Fibroblast of mammary gland (primary cell): ENCODE measurements around the gene PLCH2.

Experiments
- DNase-seq: peaks from one replicate; pipeline ENCODE4 v3.0.0-alpha.2; 2010; ENCODE audit warnings: low read depth
- H3K4me3 ChIP-seq: 2 replicates; pipeline ENCODE4 v1.5.1; 2011; ENCODE audit warnings: low read depth, mild to moderate bottlenecking, low read length, moderate library complexity; ENCODE audit not compliant: control insufficient read depth
- CTCF ChIP-seq: conservative IDR thresholded peaks from 2 replicates; pipeline ENCODE4 v1.5.1; 2011; ENCODE audit warnings: low read depth, low read length, inconsistent platforms; ENCODE audit not compliant: control insufficient read depth, insufficient read depth

PLCH2 gene

DNA sequence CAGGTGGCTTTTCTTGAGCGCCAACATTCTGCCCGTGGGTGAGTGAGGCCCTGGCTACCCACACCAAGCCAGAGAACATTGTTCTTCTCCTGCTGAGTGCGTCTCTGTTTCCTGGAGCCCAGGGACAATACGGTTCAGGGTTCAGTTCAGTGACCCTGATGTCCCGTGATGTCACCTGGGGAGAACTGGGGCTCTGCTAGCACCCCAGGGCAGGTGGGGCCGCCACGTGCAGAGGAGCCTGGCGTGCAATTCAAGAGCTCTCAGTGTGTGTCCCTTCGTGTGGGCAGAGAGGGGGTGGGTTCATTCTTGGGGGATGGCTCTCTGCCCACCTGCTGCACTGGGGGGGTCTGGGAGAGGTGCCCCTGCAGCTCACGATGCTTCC lies 45.5 kb upstream of the PLCH2 start:
- DNase-seq: no peak
- TF ChIP-seq CTCF: no peak
- no peak overlapping the region for H3K4me3 ChIP-seq

GRCh38 chr1:2431103-2431502 lies 45.0 kb upstream of the PLCH2 start:
- H3K4me3 ChIP-seq: no peak overlapping the region
- no peak for TF ChIP-seq CTCF
- no peak for DNase-seq

GRCh38 chr1:2431518-2431917 lies 44.6 kb upstream of the PLCH2 start:
- DNase-seq: no peak
- TF ChIP-seq CTCF: no peak
- no peak overlapping the region for H3K4me3 ChIP-seq

DNA sequence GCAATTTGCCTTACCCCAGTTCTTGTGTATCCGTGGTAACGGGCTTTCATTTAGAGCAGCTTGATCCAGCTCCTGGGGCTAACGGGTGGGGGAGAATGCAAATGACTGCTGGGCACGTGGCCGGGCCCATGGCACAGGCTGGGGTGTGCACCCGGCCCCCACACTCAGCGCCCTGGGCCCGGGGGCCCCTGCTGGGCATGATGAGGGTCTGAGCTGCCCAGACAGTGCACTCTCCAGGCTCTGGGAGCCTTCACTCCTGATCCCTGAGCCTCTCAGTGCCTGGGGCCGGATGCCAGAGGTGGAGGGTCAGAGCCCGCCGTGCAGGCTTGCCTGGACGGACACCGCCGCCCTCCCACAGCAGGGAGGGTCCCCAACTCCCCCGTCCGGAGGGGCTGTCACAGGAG lies 43.6 kb upstream of the PLCH2 start:
- TF ChIP-seq CTCF: no peak
- H3K4me3 ChIP-seq: no peak overlapping the region
- DNase-seq: no peak

- no peak overlapping the region for H3K4me3 ChIP-seq
- no peak for TF ChIP-seq CTCF
- DNase-seq: no peak
Measured at GRCh38 chr1:2433196-2433595, 42.9 kb upstream of the PLCH2 start.

DNA sequence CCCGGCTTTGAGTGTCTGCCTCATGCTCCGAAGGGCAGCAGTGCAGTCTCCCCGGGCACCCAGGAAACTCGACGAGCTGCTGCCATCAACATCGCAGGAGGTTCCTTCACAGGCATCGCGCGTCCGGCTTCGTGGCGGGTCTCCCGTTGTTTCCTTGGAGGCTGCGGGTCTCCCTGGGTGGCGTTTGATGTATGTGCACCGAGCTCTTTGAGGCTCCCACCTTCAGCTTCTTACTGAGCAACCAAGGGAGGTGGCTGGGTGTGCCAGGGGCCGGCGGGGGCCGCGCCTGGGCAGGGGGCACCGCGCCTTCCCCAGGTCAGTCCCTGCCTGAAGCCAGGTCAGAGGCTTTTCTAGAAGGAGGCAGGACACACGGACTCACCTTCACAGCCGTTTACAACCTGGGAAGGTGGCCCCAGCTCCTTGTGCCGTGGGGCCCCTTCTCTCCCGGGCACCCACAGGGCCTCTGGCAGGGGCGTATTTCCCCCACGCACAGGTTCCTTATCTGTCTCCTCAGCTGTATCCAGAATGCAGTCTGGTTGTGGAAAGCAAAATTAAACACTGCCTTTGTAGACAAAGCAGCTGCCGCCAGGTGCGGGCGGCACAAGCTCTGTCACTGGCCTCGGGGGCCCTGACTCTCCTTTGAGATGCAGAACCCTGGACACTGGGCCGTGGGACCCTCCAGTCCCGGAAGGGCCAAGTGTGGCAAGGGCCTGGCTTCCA lies 42.0 kb upstream of the PLCH2 start:
- H3K4me3 ChIP-seq: no peak overlapping the region
- no peak for TF ChIP-seq CTCF
- DNase-seq: no peak

DNA sequence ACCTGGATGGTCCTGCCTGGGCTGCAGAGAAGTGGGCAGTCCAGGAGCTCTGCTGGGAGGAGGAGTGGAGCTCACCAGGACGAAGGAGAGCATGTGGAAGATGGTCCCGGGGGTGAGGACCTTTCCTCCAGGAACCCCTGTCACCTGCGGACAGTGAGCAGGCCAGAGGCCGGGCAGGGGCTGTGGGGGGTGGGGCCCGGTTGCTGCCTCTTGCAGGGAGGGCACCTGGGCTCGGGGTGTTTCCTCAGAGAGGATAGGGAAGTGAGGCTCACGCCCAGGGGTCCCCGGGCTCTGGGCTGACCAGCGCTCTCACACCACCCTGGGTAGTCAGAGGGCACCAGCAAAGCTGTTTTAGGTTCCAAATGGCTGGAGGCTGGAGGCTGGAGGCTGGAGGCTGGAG lies 41.0 kb upstream of the PLCH2 start:
- TF ChIP-seq CTCF: no peak
- no peak for DNase-seq
- H3K4me3 ChIP-seq: no peak overlapping the region
